HK-2 (cell line): ENCODE data around the gene DSG2.

ENCODE experiments used
- DNase-seq: peaks from one replicate; pipeline ENCODE4 v3.0.0-alpha.2; 2018; ENCODE audit not compliant: unreplicated experiment

Gene DSG2

GRCh38 chr18:31590570-31590969 lies 92.6 kb downstream of the DSG2 start:
- DNase-seq = no peak

GRCh38 chr18:31591113-31591512 lies 93.1 kb downstream of the DSG2 start:
- DNase-seq = no peak

GRCh38 chr18:31591628-31592027 lies 93.7 kb downstream of the DSG2 start, which contains the start of gene TTR:
TTR (plus strand) TSS chr18:31591877; CDS start chr18:31591903, 26 bp downstream.
- DNase-seq = no peak

GRCh38 chr18:31592506-31593157 lies 94.7 kb downstream of the DSG2 start:
- no peak for DNase-seq

GRCh38 chr18:31595121-31595771 lies 97.3 kb downstream of the DSG2 start:
- no peak for DNase-seq

- DNase-seq = no peak
Observed at GRCh38 chr18:31596081-31596872, 98.3 kb downstream of the DSG2 start.

- DNase-seq = no peak
Observed at GRCh38 chr18:31598021-31598805, 100.2 kb downstream of the DSG2 start.
